RWPE1 (cell line): ENCODE data around the gene CUEDC2.

Experiments
- CTCF ChIA-PET: fragments of 350-600 bp; sonication (Branson Sonifier 250); formaldehyde crosslinking; extraction: SDS; loops from one replicate; lab custom pipeline; 2021; lab: Yijun Ruan, JAX
- POLR2A ChIA-PET: fragments of 400-600 bp; formaldehyde crosslinking; extraction: SDS; loops from one replicate; lab custom pipeline; 2020; ENCODE audit warnings: antibody characterized with exemption; ENCODE audit not compliant: low non-redundant PET; lab: Yijun Ruan, JAX
- DNase-seq: peaks from one replicate; pipeline ENCODE4 v3.0.0; 2012; ENCODE audit warnings: low spot score
- H3K27ac ChIP-seq: fragments of 450-650 bp; 2 replicates; pipeline ENCODE4 v1.5.1; 2017
- CTCF ChIP-seq: fragments of 450-650 bp; conservative IDR thresholded peaks from 2 replicates; pipeline ENCODE4 v1.5.1; 2017; ENCODE audit warnings: low read depth, mild to moderate bottlenecking

CUEDC2 gene

GRCh38 chr10:102384053-102384452, 48.3 kb downstream of the CUEDC2 start:
- ChIA-PET POLR2A (interaction anchor here (0.6 to 0.8 kb wide), 2 partner anchors 79 to 215 kb away, joined by 3 to 5 read pairs; no protein-coding TSS in a partner anchor), CTCF (interaction anchor here (0.6 to 3.6 kb wide), 7 partner anchors 10 to 154 kb away, joined by 3 to 14 read pairs (median 5); no protein-coding TSS in a partner anchor)
- H3K27ac ChIP-seq: no peak overlapping the region
- TF ChIP-seq CTCF: no peak
- no peak for DNase-seq

DNA sequence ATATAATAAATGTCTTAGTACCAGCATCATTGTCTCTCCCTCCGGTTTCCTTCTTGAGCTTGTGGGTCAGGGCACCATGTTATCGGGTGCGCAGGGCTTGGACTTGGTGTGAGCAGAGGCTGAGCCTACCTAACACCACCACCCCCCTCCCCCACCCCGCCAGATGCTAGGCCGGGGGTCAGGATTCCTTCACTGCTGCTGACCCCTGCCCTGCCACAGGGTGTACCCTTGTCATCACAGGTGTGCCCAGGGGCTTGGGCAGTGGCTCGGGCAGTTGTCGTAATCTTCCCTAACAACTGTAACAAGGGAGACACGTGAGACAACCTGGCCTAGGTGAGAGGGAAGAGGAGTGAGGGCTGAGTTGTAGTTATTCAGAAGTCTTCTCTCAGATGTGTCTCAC, 49.5 kb downstream of the CUEDC2 start:
- TF ChIP-seq CTCF: no peak
- POLR2A ChIA-PET: interaction anchor here (0.6 kb wide), 1 partner anchor 21 kb away, joined by 9 read pairs; no protein-coding TSS in a partner anchor
- CTCF ChIA-PET: interaction anchor here (1.6 to 3.6 kb wide), 2 partner anchors 11 to 17 kb away, joined by 9 to 12 read pairs; no protein-coding TSS in a partner anchor
- no peak overlapping the region for H3K27ac ChIP-seq
- no peak for DNase-seq

DNA sequence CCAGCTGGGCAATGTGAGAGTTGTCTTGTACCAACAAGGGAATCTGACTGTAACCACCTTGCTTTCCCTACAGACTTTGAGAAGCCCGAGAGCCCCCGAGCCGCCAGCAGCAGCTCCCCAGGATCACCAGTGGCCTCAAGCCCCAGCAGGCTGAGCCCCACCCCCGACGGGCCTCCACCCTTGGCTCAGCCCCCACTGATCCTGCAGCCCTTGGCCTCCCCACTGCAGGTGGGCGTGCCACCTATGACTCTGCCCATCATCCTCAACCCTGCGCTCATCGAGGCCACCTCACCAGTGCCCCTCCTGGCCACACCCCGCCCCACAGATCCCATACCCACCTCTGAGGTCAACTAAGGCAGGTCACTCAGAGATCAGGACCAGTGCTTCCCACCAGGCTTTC, 50.4 kb downstream of the CUEDC2 start:
- ChIA-PET CTCF (interaction anchor here (0.7 to 1.0 kb wide), 3 partner anchors 134 to 217 kb away, joined by 4 to 5 read pairs (median 4); no protein-coding TSS in a partner anchor), POLR2A (interaction anchor here (0.6 to 0.7 kb wide), 3 partner anchors 20 to 503 kb away, joined by 4 to 11 read pairs (median 9); no protein-coding TSS in a partner anchor)
- no peak for DNase-seq
- no peak overlapping the region for H3K27ac ChIP-seq
- no peak for TF ChIP-seq CTCF

DNA sequence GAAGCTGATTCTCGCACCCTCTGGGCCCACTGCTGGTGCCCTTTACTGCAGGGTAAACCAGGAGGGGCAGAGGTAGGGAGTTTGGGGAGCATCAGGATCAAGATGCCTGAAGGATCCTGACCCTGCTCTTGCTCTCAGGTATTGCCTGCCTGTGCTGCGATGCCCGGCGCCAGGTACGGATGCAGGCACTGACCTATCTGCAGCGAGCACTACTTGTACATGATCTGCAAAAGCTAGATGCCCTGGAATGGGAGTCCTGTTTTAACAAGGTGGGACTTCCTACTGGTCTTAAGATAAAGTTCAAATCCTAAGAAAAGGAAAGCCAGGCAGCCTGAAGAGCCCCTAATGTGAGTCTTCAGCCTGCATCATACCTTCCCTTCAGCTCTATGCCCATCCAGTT, 53.0 kb downstream of the CUEDC2 start:
- no peak overlapping the region for H3K27ac ChIP-seq
- TF ChIP-seq CTCF: no peak
- no peak for DNase-seq
- ChIA-PET POLR2A (no interaction called here), CTCF (interaction anchor here (0.6 to 1.8 kb wide), 6 partner anchors 11 to 262 kb away, joined by 3 to 5 read pairs (median 3); no protein-coding TSS in a partner anchor)

GRCh38 chr10:102376901-102377300, 55.5 kb downstream of the CUEDC2 start:
- ChIA-PET CTCF (no interaction called here), POLR2A (no interaction called here)
- no peak overlapping the region for H3K27ac ChIP-seq
- no peak for DNase-seq
- TF ChIP-seq CTCF: no peak

GRCh38 chr10:102375867-102376266, 56.5 kb downstream of the CUEDC2 start:
- no peak for DNase-seq
- no peak for TF ChIP-seq CTCF
- POLR2A ChIA-PET: no interaction called here
- H3K27ac ChIP-seq: no peak overlapping the region
- CTCF ChIA-PET: interaction anchor here (1.0 to 1.7 kb wide), 3 partner anchors 20 to 146 kb away, joined by 3 to 5 read pairs (median 4); partner anchors contain the start of gene NFKB2
